Tibial nerve (tissue), 3 donors: Measurements from ENCODE around the gene PLAU.

Source experiments
- POLR2A ChIP-seq, 2 donors: fragments of 450-650 bp; IDR thresholded peaks; one replicate each; pipeline ENCODE4 v1.6.1; 2017; ENCODE audit warnings: antibody characterized with exemption in 2 of 2, mild to moderate bottlenecking in 2 of 2, moderate library complexity in 2 of 2
- TF ChIP-seq, protein P1 (sequence below), 5 experiments: fragments of 200-600 bp in 3 of 5; fragments of 450-650 bp in 2 of 5; sonication (generic) in 3 of 5; IDR thresholded peaks; one replicate each; pipeline ENCODE4 v1.5.1; 2016 to 2019; ENCODE audit warnings: antibody characterized with exemption in 5 of 5, mild to moderate bottlenecking in 3 of 5, moderate library complexity in 2 of 5

DNA sequence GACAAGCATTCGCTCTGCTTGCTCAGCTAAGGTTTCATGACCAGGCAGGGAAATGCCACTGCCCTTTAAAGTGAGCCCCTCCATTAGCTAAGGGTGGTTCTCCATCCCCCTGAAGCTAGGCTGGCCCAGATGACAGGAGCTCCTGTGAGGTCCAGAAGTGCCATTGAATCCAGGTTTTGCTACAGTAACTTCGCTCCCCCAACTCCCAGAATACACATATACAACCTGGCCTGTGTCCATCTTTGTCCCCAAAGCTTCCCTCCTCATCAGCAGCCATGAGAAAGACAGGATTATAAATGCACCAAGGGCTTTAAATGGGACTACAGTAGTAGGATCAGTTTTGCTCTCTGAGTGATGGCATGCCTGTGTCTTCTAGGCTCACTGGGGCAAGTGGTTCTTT, 51.5 kb downstream of the PLAU start:
- TF ChIP-seq, protein P1, sequence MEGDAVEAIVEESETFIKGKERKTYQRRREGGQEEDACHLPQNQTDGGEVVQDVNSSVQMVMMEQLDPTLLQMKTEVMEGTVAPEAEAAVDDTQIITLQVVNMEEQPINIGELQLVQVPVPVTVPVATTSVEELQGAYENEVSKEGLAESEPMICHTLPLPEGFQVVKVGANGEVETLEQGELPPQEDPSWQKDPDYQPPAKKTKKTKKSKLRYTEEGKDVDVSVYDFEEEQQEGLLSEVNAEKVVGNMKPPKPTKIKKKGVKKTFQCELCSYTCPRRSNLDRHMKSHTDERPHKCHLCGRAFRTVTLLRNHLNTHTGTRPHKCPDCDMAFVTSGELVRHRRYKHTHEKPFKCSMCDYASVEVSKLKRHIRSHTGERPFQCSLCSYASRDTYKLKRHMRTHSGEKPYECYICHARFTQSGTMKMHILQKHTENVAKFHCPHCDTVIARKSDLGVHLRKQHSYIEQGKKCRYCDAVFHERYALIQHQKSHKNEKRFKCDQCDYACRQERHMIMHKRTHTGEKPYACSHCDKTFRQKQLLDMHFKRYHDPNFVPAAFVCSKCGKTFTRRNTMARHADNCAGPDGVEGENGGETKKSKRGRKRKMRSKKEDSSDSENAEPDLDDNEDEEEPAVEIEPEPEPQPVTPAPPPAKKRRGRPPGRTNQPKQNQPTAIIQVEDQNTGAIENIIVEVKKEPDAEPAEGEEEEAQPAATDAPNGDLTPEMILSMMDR (IDR thresholded peaks at IDR 0.05), result no peak
- TF ChIP-seq POLR2A (IDR thresholded peaks at IDR 0.05), result no peak
